ENCODE results near the gene UBE2C. TPM values are rescaled to one million over a fixed set of nuclear protein-coding genes. Genes with fewer than 3 reads are reported as not detected.

UBE2C gene
- total RNA-seq, 6 experiments from 2014 or later: 0.66 to 5.8 (median 3.7) TPM; not detected in 1

GRCh38 chr20:45860560-45861220 lies 48.2 kb downstream of the UBE2C start:
- Histone ChIP-seq H3K36me3 (no peaks in the 10 kb centered on the region), H3K4me1 (peaks cover 0 to 17% (median 5%) of the 10 kb centered on the region in 4 donors), H3K27me3 (no peaks in the 10 kb centered on the region), H3K9me3 (no peaks in the 10 kb centered on the region), H3K4me3 (no peak overlapping the region), H3K27ac (no peak overlapping the region)
- DNase-seq (no peak), ATAC-seq (no peak)
- 67% methylated on average over 6 of the region's 7 CpGs for WGBS (ENCODE audit: insufficient coverage, low coverage, low lambda C conversion rate, missing lambda C conversion rate)
- TF ChIP-seq CTCF (IDR thresholded peaks at IDR 0.05): no peak
- TF ChIP-seq POLR2A (IDR thresholded peaks at IDR 0.05): no peak
- intact Hi-C loops (cut with DNase I): no loop called here

GRCh38 chr20:45861221-45862075 lies 49.0 kb downstream of the UBE2C start:
- no peaks in the 10 kb centered on the region for H3K9me3 ChIP-seq
- ATAC-seq: no peak
- H3K36me3 ChIP-seq: no peaks in the 10 kb centered on the region
- intact Hi-C loops (cut with DNase I): no loop called here
- H3K27me3 ChIP-seq: no peaks in the 10 kb centered on the region
- H3K4me1 ChIP-seq: peaks cover 0 to 10% (median 1%) of the 10 kb centered on the region in 4 donors
- 85% methylated on average over 6 of the region's 7 CpGs for WGBS (ENCODE audit: insufficient coverage, low coverage, low lambda C conversion rate, missing lambda C conversion rate)
- H3K4me3 ChIP-seq: no peak overlapping the region
- DNase-seq: no peak
- no peak overlapping the region for H3K27ac ChIP-seq
- TF ChIP-seq POLR2A (IDR thresholded peaks at IDR 0.05): no peak
- no peak for TF ChIP-seq CTCF (IDR thresholded peaks at IDR 0.05)

GRCh38 chr20:45863543-45864470 lies 51.4 kb downstream of the UBE2C start:
- no peaks in the 10 kb centered on the region for H3K36me3 ChIP-seq
- H3K4me3 ChIP-seq: no peak overlapping the region
- no peaks in the 10 kb centered on the region for H3K27me3 ChIP-seq
- ATAC-seq (peak in 2 of 4 donors; percentile 18 to 43), DNase-seq (no peak)
- no peak overlapping the region for H3K27ac ChIP-seq
- intact Hi-C loops (cut with DNase I): no loop called here
- 84% methylated on average over 6 of the region's 7 CpGs for WGBS (ENCODE audit: insufficient coverage, low coverage, low lambda C conversion rate, missing lambda C conversion rate)
- peaks cover 0 to 4% (median 0%) of the 10 kb centered on the region in 4 donors for H3K4me1 ChIP-seq
- no peak for TF ChIP-seq POLR2A (IDR thresholded peaks at IDR 0.05)
- TF ChIP-seq CTCF (IDR thresholded peaks at IDR 0.05): no peak
- H3K9me3 ChIP-seq: no peaks in the 10 kb centered on the region

GRCh38 chr20:45866454-45866853 lies 54.0 kb downstream of the UBE2C start:
- WGBS (ENCODE audit: insufficient coverage, low coverage, low lambda C conversion rate, missing lambda C conversion rate): 92% methylated on average over 5 of the region's 5 CpGs
- Histone ChIP-seq H3K27ac (no peak overlapping the region), H3K4me1 (peaks cover 0 to 4% (median 0%) of the 10 kb centered on the region in 4 donors), H3K36me3 (no peaks in the 10 kb centered on the region), H3K27me3 (no peaks in the 10 kb centered on the region), H3K9me3 (no peaks in the 10 kb centered on the region), H3K4me3 (no peak overlapping the region)
- DNase-seq: no peak
- no peak for ATAC-seq
- TF ChIP-seq CTCF (IDR thresholded peaks at IDR 0.05) (no peak), POLR2A (IDR thresholded peaks at IDR 0.05) (no peak)
- intact Hi-C loops (cut with DNase I): no loop called here

Data from right lobe of liver (tissue), 6 donors.